Mesenchymal stem cell (in vitro differentiated cells and primary cell): Measurements from ENCODE around the gene CMTM4.

Source experiments
- DNase-seq: peaks from one replicate; pipeline ENCODE4 v3.0.0-alpha.2; 2013
- H2AFZ ChIP-seq: one replicate; pipeline ENCODE4 v1.6.1; 2013; ENCODE audit warnings: low read depth, mild to moderate bottlenecking, control low read depth, inconsistent platforms, low read length, moderate library complexity
- H2AK5ac ChIP-seq: 2 replicates; pipeline ENCODE4 v1.6.1; 2013; ENCODE audit warnings: low read length, moderate library complexity, mild to moderate bottlenecking, inconsistent platforms; ENCODE audit not compliant: severe bottlenecking
- H2BK120ac ChIP-seq: one replicate; pipeline ENCODE4 v1.6.1; 2013; ENCODE audit warnings: low read depth, mild to moderate bottlenecking, inconsistent platforms, low read length, moderate library complexity
- H2BK12ac ChIP-seq, 2 experiments: one replicate each; pipeline ENCODE4 v1.6.1; 2013; ENCODE audit warnings: inconsistent platforms in 2 of 2, low read length in 2 of 2, mild to moderate bottlenecking in 2 of 2, moderate library complexity in 2 of 2, control low read depth in 1 of 2
- H2BK15ac ChIP-seq: one replicate; pipeline ENCODE4 v1.6.1; 2013; ENCODE audit warnings: mild to moderate bottlenecking, low read depth, inconsistent platforms; ENCODE audit not compliant: poor library complexity, severe bottlenecking
- H2BK5ac ChIP-seq: 2 replicates; pipeline ENCODE4 v1.6.1; 2013; ENCODE audit warnings: low read depth, mild to moderate bottlenecking, low read length, control low read depth, inconsistent platforms; ENCODE audit not compliant: poor library complexity, severe bottlenecking
- H3K14ac ChIP-seq, 2 experiments: one replicate each; pipeline ENCODE4 v1.6.1; 2013; ENCODE audit warnings: inconsistent platforms in 2 of 2, low read length in 2 of 2, control low read depth in 1 of 2, mild to moderate bottlenecking in 1 of 2, moderate library complexity in 1 of 2
- H3K18ac ChIP-seq, 2 experiments: one replicate each; pipeline ENCODE4 v1.6.1; 2013; ENCODE audit warnings: inconsistent platforms in 2 of 2, low read length in 2 of 2, control low read depth in 1 of 2, low read depth in 1 of 2, mild to moderate bottlenecking in 1 of 2
- H3K23ac ChIP-seq, 2 experiments: one replicate each; pipeline ENCODE4 v1.6.1; 2013; ENCODE audit warnings: inconsistent platforms in 2 of 2, low read length in 2 of 2, mild to moderate bottlenecking in 2 of 2, moderate library complexity in 2 of 2, control low read depth in 1 of 2
- H3K27ac ChIP-seq: 2 replicates; pipeline ENCODE4 v1.5.1; 2013; ENCODE audit warnings: mild to moderate bottlenecking, moderate library complexity, low read length, control low read depth, inconsistent platforms; ENCODE audit not compliant: poor library complexity, severe bottlenecking
- H3K27me3 ChIP-seq, 2 experiments: 2 replicates each; pipeline versions ENCODE4 v1.6.1 to v1.7.0; 2013; ENCODE audit warnings: low read length in 2 of 2, mild to moderate bottlenecking in 2 of 2, moderate library complexity in 2 of 2, control low read depth in 1 of 2, inconsistent platforms in 1 of 2; ENCODE audit not compliant: control insufficient read depth in 1 of 2, insufficient read depth in 1 of 2
- H3K36me3 ChIP-seq, 2 experiments: 2 replicates each; pipeline versions ENCODE4 v1.6.1 to v1.7.0; 2013; ENCODE audit warnings: low read length in 2 of 2, control low read depth in 1 of 2, inconsistent platforms in 1 of 2, low read depth in 1 of 2, mild to moderate bottlenecking in 1 of 2; ENCODE audit not compliant: insufficient read depth in 2 of 2, control insufficient read depth in 1 of 2
- H3K4ac ChIP-seq, 2 experiments: one replicate each; pipeline ENCODE4 v1.6.1; 2013; ENCODE audit warnings: inconsistent platforms in 2 of 2, low read length in 2 of 2, mild to moderate bottlenecking in 2 of 2, moderate library complexity in 2 of 2, control low read depth in 1 of 2, low read depth in 1 of 2
- H3K4me1 ChIP-seq: 2 replicates; pipeline ENCODE4 v1.6.1; 2013; ENCODE audit warnings: low read depth, low read length, control low read depth; ENCODE audit not compliant: control insufficient read depth, insufficient read depth
- H3K4me2 ChIP-seq: 2 replicates; pipeline ENCODE4 v1.6.1; 2013; ENCODE audit warnings: low read length, mild to moderate bottlenecking, inconsistent platforms; ENCODE audit not compliant: poor library complexity, severe bottlenecking
- H3K4me3 ChIP-seq, 2 experiments: 2 replicates each; pipeline versions ENCODE4 v1.5.1 to v1.7.0; 2013; ENCODE audit warnings: low read length in 2 of 2, mild to moderate bottlenecking in 2 of 2, control low read depth in 1 of 2, low read depth in 1 of 2; ENCODE audit not compliant: insufficient read depth in 1 of 2
- H3K79me1 ChIP-seq: replicated peaks from 2 replicates; pipeline ENCODE4 v1.6.1; 2013; ENCODE audit warnings: mild to moderate bottlenecking, control low read depth, low read length, inconsistent platforms; ENCODE audit not compliant: poor library complexity, severe bottlenecking
- H3K9ac ChIP-seq: 2 replicates; pipeline ENCODE4 v1.7.0; 2013; ENCODE audit warnings: mild to moderate bottlenecking, low read length, moderate library complexity
- H3K9me3 ChIP-seq: 2 replicates; pipeline ENCODE4 v1.7.0; 2013; ENCODE audit warnings: mild to moderate bottlenecking, low read length; ENCODE audit not compliant: control insufficient read depth
- H4K8ac ChIP-seq: one replicate; pipeline ENCODE4 v1.6.1; 2013; ENCODE audit warnings: inconsistent platforms, mild to moderate bottlenecking, low read length, moderate library complexity
- H4K91ac ChIP-seq: one replicate; pipeline ENCODE4 v1.6.1; 2013; ENCODE audit warnings: mild to moderate bottlenecking, low read length, inconsistent platforms
- WGBS: methylation state at CpG from one replicate; pipeline ENCODE4 v1.1.7; 2013; ENCODE audit warnings: mixed read lengths; 5-methylcytosine and 5-hydroxymethylcytosine counted together

The CMTM4 gene

GRCh38 chr16:66719246-66719645 lies 22.7 kb upstream of the CMTM4 start:
- Histone ChIP-seq H3K4me2 (no peak overlapping the region), H3K27ac (no peak overlapping the region), H3K9me3 (no peaks in the 10 kb centered on the region), H2BK5ac (no peak overlapping the region), H2BK15ac (no peak overlapping the region), H3K4me1 (peaks cover 4% of the 10 kb centered on the region), H4K8ac (no peak overlapping the region), H3K79me1 (peaks cover 9% of the 10 kb centered on the region), H4K91ac (no peak overlapping the region), H2AK5ac (no peak overlapping the region), H3K14ac (no peak overlapping the region), H3K4ac (no peak overlapping the region), H3K4me3 (no peak overlapping the region), H3K9ac (no peak overlapping the region), H2AFZ (no peak overlapping the region), H3K36me3 (peaks cover 17 to 50% of the 10 kb centered on the region in 2 experiments), H3K23ac (no peak overlapping the region), H2BK12ac (no peak overlapping the region), H2BK120ac (no peak overlapping the region), H3K27me3 (no peaks in the 10 kb centered on the region), H3K18ac (no peak overlapping the region)
- no peak for DNase-seq
- WGBS: 97% methylated on average over 4 of the region's 4 CpGs

- no peak overlapping the region for H2BK12ac ChIP-seq
- H2AFZ ChIP-seq: no peak overlapping the region
- H3K79me1 ChIP-seq: peaks cover 4% of the 10 kb centered on the region
- H3K4me3 ChIP-seq: no peak overlapping the region
- H3K18ac ChIP-seq: no peak overlapping the region
- no peak overlapping the region for H2BK5ac ChIP-seq
- H3K4me1 ChIP-seq: peaks cover 6% of the 10 kb centered on the region
- H4K8ac ChIP-seq: no peak overlapping the region
- no peak overlapping the region for H3K4ac ChIP-seq
- H3K36me3 ChIP-seq: peaks cover 11 to 35% of the 10 kb centered on the region in 2 experiments
- H3K14ac ChIP-seq: no peak overlapping the region
- H3K4me2 ChIP-seq: no peak overlapping the region
- no peak overlapping the region for H2BK15ac ChIP-seq
- no peak overlapping the region for H3K27ac ChIP-seq
- H2AK5ac ChIP-seq: no peak overlapping the region
- no peak overlapping the region for H3K23ac ChIP-seq
- H4K91ac ChIP-seq: no peak overlapping the region
- H3K9me3 ChIP-seq: no peaks in the 10 kb centered on the region
- peak overlapping the region; percentile 14 for H3K9ac ChIP-seq
- WGBS: 95% methylated on average over 3 of the region's 4 CpGs
- H3K27me3 ChIP-seq: no peaks in the 10 kb centered on the region
- DNase-seq: no peak
- no peak overlapping the region for H2BK120ac ChIP-seq
These were observed 21.2 kb upstream of the CMTM4 start for GRCh38 chr16:66717776-66718175.

- no peak overlapping the region for H2BK15ac ChIP-seq
- H4K91ac ChIP-seq: no peak overlapping the region
- no peak overlapping the region for H2BK120ac ChIP-seq
- H3K14ac ChIP-seq: no peak overlapping the region
- 72% methylated on average over 11 of the region's 12 CpGs for WGBS
- no peak overlapping the region for H2BK5ac ChIP-seq
- H2AK5ac ChIP-seq: no peak overlapping the region
- no peak overlapping the region for H3K18ac ChIP-seq
- no peaks in the 10 kb centered on the region for H3K9me3 ChIP-seq
- H3K36me3 ChIP-seq: peaks cover 10 to 29% of the 10 kb centered on the region in 2 experiments
- no peak overlapping the region for H2BK12ac ChIP-seq
- no peak overlapping the region for H2AFZ ChIP-seq
- no peaks in the 10 kb centered on the region for H3K27me3 ChIP-seq
- peak overlapping the region; percentile 14 for H3K9ac ChIP-seq
- no peak overlapping the region for H3K27ac ChIP-seq
- DNase-seq: peak; percentile 49
- H3K4ac ChIP-seq: no peak overlapping the region
- no peak overlapping the region for H3K4me2 ChIP-seq
- no peak overlapping the region for H4K8ac ChIP-seq
- no peak overlapping the region for H3K23ac ChIP-seq
- peaks cover 8% of the 10 kb centered on the region for H3K4me1 ChIP-seq
- H3K4me3 ChIP-seq: no peak overlapping the region
- peaks cover 2% of the 10 kb centered on the region for H3K79me1 ChIP-seq
These were observed 20.7 kb upstream of the CMTM4 start for GRCh38 chr16:66717112-66717675.

- no peak overlapping the region for H3K4ac ChIP-seq
- no peak overlapping the region for H2AFZ ChIP-seq
- no peak overlapping the region for H3K4me2 ChIP-seq
- no peak overlapping the region for H2AK5ac ChIP-seq
- no peak overlapping the region for H3K4me3 ChIP-seq
- no peak overlapping the region for H3K23ac ChIP-seq
- peaks cover 5% of the 10 kb centered on the region for H3K9me3 ChIP-seq
- no peak overlapping the region for H2BK5ac ChIP-seq
- 83% methylated on average over 4 of the region's 6 CpGs for WGBS
- H2BK120ac ChIP-seq: no peak overlapping the region
- H3K18ac ChIP-seq: no peak overlapping the region
- DNase-seq: no peak
- H3K14ac ChIP-seq: no peak overlapping the region
- no peak overlapping the region for H4K91ac ChIP-seq
- H2BK15ac ChIP-seq: no peak overlapping the region
- peaks cover 10 to 15% of the 10 kb centered on the region in 2 experiments for H3K36me3 ChIP-seq
- H3K27me3 ChIP-seq: no peaks in the 10 kb centered on the region
- H4K8ac ChIP-seq: no peak overlapping the region
- no peak overlapping the region for H3K27ac ChIP-seq
- H3K79me1 ChIP-seq: no peaks in the 10 kb centered on the region
- H3K4me1 ChIP-seq: peaks cover 8% of the 10 kb centered on the region
- no peak overlapping the region for H3K9ac ChIP-seq
- H2BK12ac ChIP-seq: no peak overlapping the region
These were observed 18.2 kb upstream of the CMTM4 start for GRCh38 chr16:66714654-66715307.
